A673 (cell line): ENCODE results near the gene SORL1-AS1.

Experiments
- BruUV-seq: library from RNA; stranded (reverse); fragments of 400-500 nt; replicated peaks from 2 replicates; lab custom pipeline; 2021; lab: Mats Ljungman, UMichigan
- CTCF ChIA-PET: fragments of 300-600 bp; sonication (Branson Sonifier 250); formaldehyde crosslinking; loops from one replicate; lab custom pipeline; 2022; ENCODE audit warnings: antibody characterized with exemption; lab: Charles Lee
- POLR2A ChIA-PET: fragments of 300-600 bp; sonication (Branson Sonifier 250); formaldehyde crosslinking; loops from one replicate; lab custom pipeline; 2022; ENCODE audit warnings: antibody characterized with exemption; ENCODE audit not compliant: low non-redundant PET; lab: Charles Lee
- DNase-seq: peaks from one replicate; pipeline ENCODE4 v3.0.0-alpha.2; 2015; ENCODE audit warnings: low spot score
- H3K27ac ChIP-seq: fragments of 200-600 bp; sonication (generic); 2 replicates; pipeline ENCODE4 v1.5.1; 2016; ENCODE audit warnings: mixed run types, low read depth, mild to moderate bottlenecking, mixed read lengths, antibody characterized with exemption, low read length; ENCODE audit not compliant: poor library complexity, severe bottlenecking
- H3K27me3 ChIP-seq: fragments of 200-600 bp; sonication (generic); replicated peaks from 2 replicates; pipeline ENCODE4 v1.6.1; 2017; ENCODE audit warnings: mixed run types, low read depth, mild to moderate bottlenecking, mixed read lengths, antibody characterized with exemption, low read length; ENCODE audit not compliant: insufficient read depth, poor library complexity
- H3K36me3 ChIP-seq: fragments of 200-600 bp; sonication (generic); 2 replicates; pipeline ENCODE4 v1.6.1; 2016; ENCODE audit warnings: mixed run types, mild to moderate bottlenecking, mixed read lengths, antibody characterized with exemption, low read length; ENCODE audit not compliant: insufficient read depth, poor library complexity, severe bottlenecking
- H3K4me1 ChIP-seq: fragments of 200-600 bp; sonication (generic); 2 replicates; pipeline ENCODE4 v1.6.1; 2017; ENCODE audit warnings: mixed run types, mild to moderate bottlenecking, mixed read lengths, antibody characterized with exemption, low read length; ENCODE audit not compliant: insufficient read depth, poor library complexity, severe bottlenecking
- H3K4me3 ChIP-seq: fragments of 200-600 bp; sonication (generic); 2 replicates; pipeline ENCODE4 v1.5.1; 2016; ENCODE audit warnings: low read depth, mixed run types, mild to moderate bottlenecking, mixed read lengths, low read length; ENCODE audit not compliant: poor library complexity, severe bottlenecking
- H3K9me3 ChIP-seq: fragments of 200-600 bp; sonication (generic); 2 replicates; pipeline ENCODE4 v1.6.1; 2016; ENCODE audit warnings: mixed run types, low read depth, mild to moderate bottlenecking, mixed read lengths, antibody characterized with exemption, low read length; ENCODE audit not compliant: poor library complexity, severe bottlenecking
- CTCF ChIP-seq: fragments of 300-800, 200-600 bp; sonication (generic); conservative IDR thresholded peaks from 2 replicates; pipeline ENCODE4 v1.5.1; 2017; ENCODE audit warnings: low read depth, mild to moderate bottlenecking, antibody characterized with exemption, low read length, moderate library complexity, mixed read lengths
- EZH2 ChIP-seq: fragments of 200-600 bp; sonication (generic); IDR thresholded peaks from 2 replicates; pipeline ENCODE4 v1.6.1; 2017; ENCODE audit warnings: borderline replicate concordance, low read depth, mild to moderate bottlenecking, mixed read lengths, antibody characterized with exemption, low read length; ENCODE audit not compliant: poor library complexity, severe bottlenecking
- intact Hi-C: fragments of 100-400 bp; cut with micrococcal nuclease; formaldehyde crosslinking; loops from one replicate; pipeline ENCODE4 v1.10.0; 2022; ENCODE audit not compliant: unreplicated experiment

The SORL1-AS1 gene

DNA sequence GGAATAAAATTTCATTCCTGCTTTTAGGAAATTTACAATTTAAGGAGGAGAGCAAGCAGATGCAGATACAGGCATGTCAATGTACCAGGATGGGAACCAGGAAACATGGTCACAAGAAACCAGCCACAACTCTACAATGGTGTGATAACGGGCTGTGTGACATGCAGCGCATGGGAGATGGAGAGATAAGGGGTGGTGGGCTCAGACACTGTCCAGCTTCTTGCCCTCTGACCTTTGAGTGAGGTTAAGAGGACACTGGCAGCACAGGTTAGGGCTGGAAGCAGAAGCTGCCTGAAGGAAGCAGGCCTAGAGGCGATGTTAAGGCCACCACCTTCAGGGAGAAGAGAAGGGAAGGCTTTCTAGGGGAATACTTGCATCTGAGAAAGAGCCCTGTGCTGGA lies 2.3 kb upstream of the SORL1-AS1 start:
- CTCF ChIA-PET: no interaction called here

DNA sequence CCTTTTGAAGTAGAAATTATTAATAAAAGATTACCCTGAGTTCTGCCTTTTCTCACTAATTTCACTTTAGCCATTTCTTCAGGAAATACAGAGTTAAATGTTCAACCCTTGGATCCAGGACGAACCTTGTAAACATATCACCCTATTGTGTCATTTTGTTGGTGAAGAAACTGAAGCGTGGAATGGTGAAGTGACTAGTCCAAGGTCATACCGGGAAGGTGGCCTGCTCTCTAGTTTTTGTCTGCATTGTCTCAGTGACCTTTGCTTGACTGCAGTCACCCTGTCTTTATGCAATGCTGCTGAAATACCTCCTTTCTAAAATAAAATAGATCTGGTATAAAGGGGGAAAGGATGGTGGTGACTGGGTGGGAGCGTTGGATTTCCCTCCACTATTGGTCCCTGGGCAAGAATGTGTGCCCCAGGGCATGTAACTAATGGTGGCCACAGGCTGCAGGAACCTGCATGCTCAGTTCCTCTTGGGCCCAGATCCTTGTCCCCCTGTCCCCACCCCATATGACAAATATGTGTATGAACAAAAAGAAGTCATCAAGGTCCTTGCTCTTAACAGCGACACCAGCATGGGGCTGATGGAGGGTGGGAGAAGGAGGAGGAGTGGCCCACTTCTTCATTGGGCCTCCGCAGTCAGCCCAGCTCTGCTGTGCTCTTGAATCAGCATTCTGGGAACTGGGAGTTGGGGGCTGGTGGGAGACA lies 977 bp upstream of the SORL1-AS1 start:
- Histone ChIP-seq H3K27ac (no peak overlapping the region), H3K4me1 (no peaks in the 10 kb centered on the region), H3K9me3 (no peaks in the 10 kb centered on the region), H3K27me3 (peaks cover 42% of the 10 kb centered on the region), H3K36me3 (no peaks in the 10 kb centered on the region), H3K4me3 (no peak overlapping the region)
- TF ChIP-seq EZH2 (no peak), CTCF (no peak)
- intact Hi-C loops: loop anchor here (5.0 kb wide), 1 partner anchor 139 kb away; no protein-coding TSS in a partner anchor
- ChIA-PET CTCF (no interaction called here), POLR2A (no interaction called here)
- no peak for DNase-seq
- no TSS peak for BruUV-seq

More for the DNA sequence above, 2.3 kb upstream of the SORL1-AS1 start:
- no TSS peak for BruUV-seq
- Histone ChIP-seq H3K4me3 (no peak overlapping the region), H3K4me1 (no peaks in the 10 kb centered on the region), H3K27me3 (peaks cover 42% of the 10 kb centered on the region), H3K27ac (no peak overlapping the region), H3K9me3 (no peaks in the 10 kb centered on the region), H3K36me3 (no peaks in the 10 kb centered on the region)
- POLR2A ChIA-PET: no interaction called here
- no peak for TF ChIP-seq EZH2
- TF ChIP-seq CTCF: no peak
- intact Hi-C loops: no loop called here
- no peak for DNase-seq

GRCh38 chr11:121451986-121452608 lies 670 bp downstream of the SORL1-AS1 start, which contains the start of gene SORL1:
Gene SORL1 (plus strand): TSS chr11:121452314. CDS start chr11:121452332, 18 bp downstream.
- TF ChIP-seq EZH2: no peak
- peak; percentile 59 for TF ChIP-seq CTCF
- ChIA-PET CTCF (interaction anchor here (0.6 kb wide), 1 partner anchor 1128 kb away, joined by 3 read pairs; no protein-coding TSS in a partner anchor), POLR2A (no interaction called here)
- intact Hi-C loops: loop anchor here (5.0 kb wide), 1 partner anchor 140 kb away; no protein-coding TSS in a partner anchor
- DNase-seq: peak; percentile 76
- H3K36me3 ChIP-seq: no peaks in the 10 kb centered on the region
- no peaks in the 10 kb centered on the region for H3K9me3 ChIP-seq
- peak within 1 kb of the TSS; percentile 62 for H3K4me3 ChIP-seq
- BruUV-seq: no TSS peak
- no peaks in the 10 kb centered on the region for H3K4me1 ChIP-seq
- peaks cover 42% of the 10 kb centered on the region for H3K27me3 ChIP-seq
- H3K27ac ChIP-seq: no peak within 1 kb of the TSS
